SW 1271 (cell line): ENCODE measurements around the gene MAVS.
A peak's percentile ranks its signal among the peaks of the same experiment; 100 is the strongest.
"Not testable (repeated sequence)": the region's sequence is repeated elsewhere in the genome, so short reads cannot be mapped to it uniquely, and the experiment has no call there.

Experiments used
- DNase-seq, 2 experiments: peaks; one replicate each; lab custom pipeline; 2025; lab: John Stamatoyannopoulos, UW

MAVS gene

DNA sequence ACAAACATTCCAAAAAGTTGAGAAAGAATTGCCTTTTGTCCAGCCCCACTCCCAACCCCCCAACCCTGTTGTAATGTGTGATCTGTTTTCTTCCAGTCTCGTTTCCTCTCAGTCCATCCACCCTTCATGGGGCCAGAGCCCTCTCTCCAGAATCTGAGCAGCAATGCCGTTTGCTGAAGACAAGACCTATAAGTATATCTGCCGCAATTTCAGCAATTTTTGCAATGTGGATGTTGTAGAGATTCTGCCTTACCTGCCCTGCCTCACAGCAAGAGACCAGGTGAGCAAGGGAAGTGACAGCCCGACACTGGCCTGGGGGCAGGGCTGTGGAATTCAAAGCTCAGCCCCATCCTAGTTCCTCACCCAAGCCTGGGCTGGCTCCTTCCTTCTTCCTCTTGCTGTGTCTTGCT is 7.8 kb downstream of the MAVS start:
- DNase-seq, result no peak

DNA sequence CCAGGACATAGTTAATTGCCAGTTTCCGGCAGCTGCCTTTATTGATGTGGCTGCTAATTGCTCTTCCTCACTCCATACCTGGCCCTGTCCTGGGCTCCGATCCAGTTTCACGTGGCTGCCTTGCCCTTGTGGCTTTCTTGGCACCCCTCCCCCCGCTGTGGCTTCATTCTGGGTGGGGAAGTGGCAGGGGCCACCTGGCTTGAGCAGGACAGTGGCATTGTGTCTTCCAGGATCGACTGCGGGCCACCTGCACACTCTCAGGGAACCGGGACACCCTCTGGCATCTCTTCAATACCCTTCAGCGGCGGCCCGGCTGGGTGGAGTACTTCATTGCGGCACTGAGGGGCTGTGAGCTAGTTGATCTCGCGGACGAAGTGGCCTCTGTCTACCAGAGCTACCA is 10.8 kb downstream of the MAVS start:
- DNase-seq, result no peak

DNA sequence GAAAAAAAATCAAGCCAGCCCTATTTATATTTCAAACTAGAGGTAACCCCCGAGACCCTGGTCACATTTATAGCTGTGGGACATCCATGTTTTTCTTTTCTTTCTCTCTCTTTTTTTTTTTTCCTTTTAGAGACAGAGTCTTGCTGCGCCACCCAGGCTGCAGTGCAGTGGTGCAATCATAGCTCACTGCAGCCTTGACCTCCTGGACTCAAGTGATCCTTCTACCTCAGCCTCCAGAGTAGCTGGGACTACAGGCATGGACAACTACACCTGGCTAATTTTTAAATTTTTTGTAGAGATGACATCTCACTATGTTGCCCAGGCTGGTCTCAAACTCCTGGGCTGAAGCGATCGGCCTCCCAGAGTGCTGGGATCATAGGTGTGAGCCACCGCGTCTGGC is 12.1 kb downstream of the MAVS start:
- no peak for DNase-seq

DNA sequence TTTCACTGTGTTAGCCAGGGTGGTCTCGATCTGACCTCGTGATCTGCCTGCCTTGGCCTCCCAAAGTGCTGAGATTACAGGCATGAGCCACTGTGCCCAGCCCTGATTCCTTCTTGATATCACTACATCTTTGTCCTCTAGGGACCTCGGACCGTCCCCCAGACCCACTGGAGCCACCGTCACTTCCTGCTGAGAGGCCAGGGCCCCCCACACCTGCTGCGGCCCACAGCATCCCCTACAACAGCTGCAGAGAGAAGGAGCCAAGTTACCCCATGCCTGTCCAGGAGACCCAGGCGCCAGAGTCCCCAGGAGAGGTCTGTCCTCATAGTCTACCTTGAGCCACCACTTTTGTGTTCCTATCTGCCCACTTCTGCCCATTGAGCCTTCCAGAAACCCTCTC is 14.6 kb downstream of the MAVS start:
- DNase-seq, result no peak

DNA sequence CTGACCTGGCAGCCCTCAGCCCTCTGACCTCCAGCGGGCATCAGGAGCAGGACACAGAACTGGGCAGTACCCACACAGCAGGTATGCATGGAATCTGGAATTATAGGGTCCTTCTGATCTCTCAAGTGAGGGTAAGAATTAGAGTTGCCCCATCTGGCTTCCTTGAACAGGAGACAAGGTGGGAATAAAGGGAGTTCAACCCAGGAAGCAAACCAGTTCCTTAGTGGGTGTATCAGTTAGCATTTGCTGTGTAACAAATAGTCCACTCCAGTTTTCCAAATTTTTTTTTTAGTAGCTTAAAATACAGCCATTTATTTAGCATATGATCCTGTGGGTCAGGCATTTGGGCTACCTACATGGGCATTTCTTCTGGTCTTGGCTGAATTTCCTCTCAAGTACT is 15.7 kb downstream of the MAVS start:
- DNase-seq, result no peak

DNA sequence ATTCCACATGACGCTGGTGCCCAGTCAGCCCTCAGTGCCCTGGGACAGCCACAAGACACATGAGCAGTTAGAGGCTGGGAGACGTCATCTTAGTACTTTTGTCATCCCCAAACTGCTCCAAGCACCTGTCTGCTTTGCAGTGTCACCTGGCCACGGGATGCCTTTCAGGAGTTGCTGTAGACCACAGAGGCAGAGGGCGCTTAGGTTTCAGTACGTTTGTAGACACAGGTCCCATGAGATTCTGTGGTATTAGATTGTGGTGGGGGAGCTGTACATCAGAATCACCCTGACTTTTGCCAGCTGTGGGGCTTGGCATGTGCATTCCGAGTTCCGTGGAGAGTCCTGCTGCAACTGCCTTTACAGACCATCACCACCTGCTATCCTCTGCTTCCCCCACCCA is 16.7 kb downstream of the MAVS start:
- no peak for DNase-seq

DNA sequence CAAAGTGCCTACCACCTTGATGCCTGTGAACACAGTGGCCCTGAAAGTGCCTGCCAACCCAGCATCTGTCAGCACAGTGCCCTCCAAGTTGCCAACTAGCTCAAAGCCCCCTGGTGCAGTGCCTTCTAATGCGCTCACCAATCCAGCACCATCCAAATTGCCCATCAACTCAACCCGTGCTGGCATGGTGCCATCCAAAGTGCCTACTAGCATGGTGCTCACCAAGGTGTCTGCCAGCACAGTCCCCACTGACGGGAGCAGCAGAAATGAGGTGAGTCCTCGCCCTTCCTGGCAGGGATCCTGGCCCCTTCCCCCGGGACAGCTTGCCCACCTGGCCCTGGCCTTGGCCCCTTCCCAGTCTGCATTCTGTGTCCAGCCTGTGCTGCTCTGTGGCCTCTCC is 17.9 kb downstream of the MAVS start:
- no peak for DNase-seq

DNA sequence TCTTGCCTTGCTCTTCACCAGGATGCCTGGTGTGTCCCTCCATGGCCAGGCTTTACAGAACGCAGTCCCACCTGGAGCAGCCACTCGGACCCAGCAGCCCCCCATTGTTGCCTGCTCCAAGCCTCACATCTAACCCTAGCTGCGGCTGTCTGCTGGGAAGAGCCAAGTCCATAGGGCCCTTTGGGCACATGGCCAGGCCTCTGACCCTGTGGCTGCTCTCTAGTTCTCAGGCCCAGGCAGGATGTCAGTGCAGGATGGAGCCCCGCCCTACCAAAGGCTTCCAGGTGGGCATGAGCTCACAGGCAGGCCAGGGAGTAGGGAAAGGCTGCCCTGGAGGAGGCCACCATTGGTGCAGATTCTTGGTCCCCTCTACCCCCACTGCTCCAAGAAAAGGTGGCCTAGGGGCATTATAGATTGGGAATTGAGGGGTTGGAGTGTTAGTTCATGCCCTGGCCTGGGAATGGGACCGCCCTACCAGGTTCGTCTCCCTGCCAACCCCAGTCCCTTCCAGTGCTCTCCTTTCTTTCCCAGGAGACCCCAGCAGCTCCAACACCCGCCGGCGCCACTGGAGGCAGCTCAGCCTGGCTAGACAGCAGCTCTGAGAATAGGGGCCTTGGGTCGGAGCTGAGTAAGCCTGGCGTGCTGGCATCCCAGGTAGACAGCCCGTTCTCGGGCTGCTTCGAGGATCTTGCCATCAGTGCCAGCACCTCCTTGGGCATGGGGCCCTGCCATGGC is 18.7 kb downstream of the MAVS start:
- DNase-seq, result no peak

DNA sequence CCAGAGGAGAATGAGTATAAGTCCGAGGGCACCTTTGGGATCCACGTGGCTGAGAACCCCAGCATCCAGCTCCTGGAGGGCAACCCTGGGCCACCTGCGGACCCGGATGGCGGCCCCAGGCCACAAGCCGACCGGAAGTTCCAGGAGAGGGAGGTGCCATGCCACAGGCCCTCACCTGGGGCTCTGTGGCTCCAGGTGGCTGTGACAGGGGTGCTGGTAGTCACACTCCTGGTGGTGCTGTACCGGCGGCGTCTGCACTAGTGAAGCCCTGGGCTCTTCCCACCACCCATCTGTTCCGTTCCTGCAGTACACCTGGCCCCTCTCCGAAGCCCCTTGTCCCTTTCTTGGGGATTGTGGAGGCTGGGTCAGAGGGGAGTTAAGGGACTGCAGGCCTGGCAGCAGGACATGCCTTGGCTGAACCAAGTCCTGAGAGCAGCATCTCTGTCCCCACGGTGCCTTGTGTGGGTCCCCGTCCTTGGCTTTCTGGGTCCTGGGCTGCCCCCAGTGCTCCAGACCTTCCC is 19.3 kb downstream of the MAVS start:
- DNase-seq, result no peak

DNA sequence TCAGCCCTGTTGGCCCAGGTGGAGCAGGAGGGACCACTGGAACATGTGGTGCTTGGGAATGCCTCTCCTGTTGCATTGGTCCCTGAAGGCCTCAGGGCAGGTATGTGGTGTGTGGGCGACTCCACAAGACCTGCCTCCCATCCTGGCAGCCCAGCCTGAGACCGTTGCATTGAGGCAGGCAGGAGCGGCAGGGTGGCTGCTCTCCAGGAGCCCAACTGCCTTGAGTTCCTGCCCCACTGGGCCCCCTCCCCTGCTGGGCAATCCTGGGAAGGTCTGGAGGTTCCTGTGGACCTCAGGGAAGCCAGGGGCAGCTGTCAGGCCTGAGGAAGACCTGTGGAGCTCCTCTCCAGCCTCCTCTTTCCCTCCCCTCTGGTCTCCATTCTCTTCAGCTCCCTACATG is 19.8 kb downstream of the MAVS start:
- DNase-seq, result no peak

DNA sequence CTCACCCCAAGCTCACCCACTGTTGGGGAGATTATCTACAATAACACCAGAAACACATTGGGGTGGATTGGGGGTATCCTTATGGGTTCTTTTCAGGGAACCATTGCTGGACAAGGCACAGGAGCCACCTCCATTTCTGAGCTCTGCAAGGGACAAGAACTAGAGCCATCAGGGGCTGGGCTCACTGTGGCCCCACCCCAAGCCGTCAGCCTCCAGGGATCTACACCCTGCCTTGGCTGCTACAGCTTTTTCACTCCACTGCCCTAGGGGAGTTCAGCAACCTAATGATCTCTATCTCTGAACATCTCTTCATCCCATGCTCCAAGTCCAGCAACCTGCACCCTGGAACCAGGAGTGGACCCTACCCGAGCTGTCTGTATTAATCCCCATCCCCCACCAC is 21.2 kb downstream of the MAVS start:
- no peak for DNase-seq

DNA sequence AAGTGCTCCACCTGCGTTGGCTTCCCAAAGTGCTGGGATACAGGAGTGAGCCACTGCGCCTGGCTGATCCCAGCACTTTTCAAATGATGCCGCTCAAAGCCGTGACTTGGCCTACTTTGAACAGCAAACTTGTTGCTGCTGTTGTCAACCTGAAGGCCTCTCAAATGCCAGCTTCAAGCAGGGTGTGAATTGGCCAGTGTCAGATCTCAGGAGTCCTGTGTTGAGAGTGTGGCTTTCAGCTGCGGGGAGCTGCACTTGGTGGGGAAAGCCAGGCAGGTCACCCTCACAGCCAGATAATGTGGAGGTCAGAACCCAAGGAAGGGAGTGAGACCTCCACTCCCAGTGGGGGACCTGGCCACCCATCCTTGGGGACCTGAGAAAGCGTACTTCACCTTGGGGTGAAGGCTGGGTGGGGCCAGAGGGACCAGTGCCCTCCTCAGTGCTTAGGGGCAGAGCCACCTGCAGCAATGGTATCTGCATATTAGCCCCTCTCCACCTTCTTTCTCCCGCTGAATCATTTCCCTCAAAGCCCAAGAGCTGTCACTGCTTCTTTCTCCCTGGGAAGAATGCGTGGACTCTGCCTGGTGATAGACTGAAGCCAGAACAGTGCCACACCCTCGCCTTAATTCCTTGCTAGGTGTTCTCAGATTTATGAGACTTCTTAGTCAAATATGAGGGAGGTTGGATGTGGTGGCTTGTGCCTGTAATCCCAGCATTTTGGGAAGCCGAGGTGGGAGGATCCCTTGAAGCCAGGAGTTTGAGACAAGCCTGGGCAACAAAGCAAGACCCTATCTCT is 23.4 kb downstream of the MAVS start:
- no peak for DNase-seq

DNA sequence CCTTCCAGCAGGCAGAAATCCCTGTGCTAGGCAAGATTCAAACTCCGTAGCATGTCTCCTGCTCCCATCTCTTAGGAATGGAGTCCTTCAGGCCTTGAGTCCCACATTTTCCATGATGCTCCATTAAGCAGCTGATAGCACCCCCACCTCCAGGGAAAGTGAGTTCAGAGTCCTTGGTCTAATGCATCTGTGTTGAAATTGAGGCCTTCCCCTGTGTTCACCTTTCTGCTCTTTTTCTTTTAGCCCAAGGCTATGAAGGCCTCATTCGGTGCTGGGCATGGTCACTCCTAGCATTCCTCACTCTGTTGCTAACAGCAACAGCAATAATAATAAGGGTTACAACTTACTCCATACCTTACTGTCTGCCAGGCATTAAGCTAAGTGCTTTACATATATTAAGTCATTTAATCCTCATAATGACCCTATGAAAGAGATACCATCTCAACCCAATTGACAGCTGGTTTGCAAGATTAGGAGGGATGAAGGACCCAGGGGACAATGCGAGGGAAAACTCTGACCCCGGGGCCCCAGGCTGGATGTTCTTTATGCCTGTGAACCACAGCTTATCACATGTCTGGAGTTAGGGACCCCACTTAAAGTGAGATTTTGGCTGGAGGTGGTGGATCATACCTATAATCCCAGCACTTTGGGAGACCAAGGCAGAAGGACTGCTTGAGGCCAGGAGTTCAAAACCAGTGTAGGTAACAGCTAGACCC is 25.1 kb downstream of the MAVS start:
- peak in 1 of 2 experiments; percentile 38 for DNase-seq

DNA sequence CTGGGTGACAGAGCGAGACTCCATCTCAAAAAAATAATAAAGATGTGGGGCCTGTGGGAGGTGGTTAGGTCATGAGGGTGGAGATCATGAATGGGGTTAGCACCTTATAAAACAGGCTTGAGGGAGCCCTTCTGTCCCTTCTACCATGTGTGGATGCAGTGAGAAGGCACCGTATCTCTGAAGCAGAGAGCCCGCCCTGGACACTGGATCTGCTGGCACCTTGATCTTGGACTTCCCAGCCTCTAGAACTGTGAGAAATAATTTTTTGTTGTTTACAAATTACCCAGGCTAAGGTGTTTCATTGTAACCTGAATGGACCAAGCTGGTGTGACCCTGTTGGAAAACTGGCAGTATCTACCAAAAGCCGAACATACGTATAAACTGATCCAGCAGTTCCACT is 26.9 kb downstream of the MAVS start:
- DNase-seq, result no peak

DNA sequence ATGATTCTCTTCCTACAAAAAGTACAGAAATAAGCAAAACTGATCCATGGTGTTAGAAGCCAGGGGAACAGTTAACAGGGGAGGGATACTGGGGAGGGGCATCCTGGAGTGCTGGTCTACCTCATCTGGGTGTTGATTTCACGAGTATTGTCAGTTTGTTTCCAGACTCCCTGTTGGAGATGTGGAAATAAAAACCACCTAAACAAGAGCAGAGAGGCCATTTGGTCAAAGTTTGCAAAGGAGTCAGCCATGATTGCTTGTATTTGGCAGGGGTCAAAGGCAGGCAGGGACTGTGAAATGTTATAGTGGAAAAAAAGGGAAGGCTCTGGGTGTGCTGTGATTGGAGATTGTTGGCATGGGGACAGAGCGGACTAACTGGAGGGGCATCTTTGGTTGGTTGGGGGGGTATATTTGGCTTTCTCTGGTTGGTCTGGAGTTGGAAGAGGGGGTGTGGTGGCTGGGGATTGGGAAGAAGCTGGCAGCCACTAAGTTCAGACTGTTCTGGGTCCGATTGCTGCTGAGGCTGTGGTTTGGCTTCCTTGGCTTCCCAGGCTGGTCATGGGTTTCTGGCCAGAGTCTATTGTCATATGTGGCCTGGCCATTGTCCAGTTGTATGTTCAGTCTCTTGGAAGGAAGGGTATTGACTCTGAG is 27.7 kb downstream of the MAVS start:
- no peak for DNase-seq

DNA sequence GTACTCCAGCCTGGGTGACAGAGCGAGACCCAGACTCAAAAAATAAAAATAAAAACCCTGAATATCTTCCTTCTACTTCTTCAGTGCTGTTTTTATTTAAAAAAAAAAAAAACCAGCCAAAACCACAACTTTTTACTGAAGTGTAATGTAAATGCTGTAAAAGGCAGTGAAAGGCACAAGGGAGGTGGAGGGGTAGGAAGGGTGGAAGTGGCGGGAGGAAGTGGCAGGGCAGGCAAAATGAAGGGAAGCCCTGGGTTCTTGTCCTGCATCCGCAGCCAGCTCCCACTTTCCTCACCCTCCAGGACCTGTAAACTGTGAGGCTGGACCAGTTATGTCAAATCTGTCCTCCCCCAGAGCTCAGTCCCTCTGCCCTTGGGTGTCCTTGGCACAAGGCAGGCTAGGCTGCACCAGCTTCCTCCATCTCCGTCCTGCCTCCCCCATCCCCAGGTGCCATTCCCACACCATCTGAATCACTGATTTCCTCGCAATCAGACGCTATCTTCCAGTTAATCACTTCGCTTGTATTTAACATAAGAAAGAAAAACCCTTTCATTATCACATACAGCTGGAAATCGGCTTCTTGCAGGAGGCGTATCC is 28.8 kb downstream of the MAVS start:
- DNase-seq, result no peak

DNA sequence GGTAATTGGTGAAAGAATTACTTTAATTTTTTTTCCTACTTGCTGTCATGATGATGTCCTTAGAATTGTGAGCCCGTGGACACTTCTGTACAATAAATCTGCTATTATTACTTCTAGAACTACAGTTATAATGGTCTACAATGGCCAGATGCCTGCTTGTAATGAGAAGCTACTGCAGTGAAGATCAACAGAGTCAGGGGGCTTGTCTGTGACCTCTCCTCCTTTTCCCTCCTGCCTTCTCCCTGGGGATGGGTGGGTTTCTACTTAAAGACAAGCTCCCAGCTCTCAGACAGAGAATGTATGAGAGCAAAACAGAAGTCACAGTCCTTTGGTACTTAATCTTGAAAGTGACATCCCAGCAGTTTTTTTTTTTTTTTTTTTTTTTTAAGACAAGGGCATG is 29.4 kb downstream of the MAVS start:
- DNase-seq, result no peak

DNA sequence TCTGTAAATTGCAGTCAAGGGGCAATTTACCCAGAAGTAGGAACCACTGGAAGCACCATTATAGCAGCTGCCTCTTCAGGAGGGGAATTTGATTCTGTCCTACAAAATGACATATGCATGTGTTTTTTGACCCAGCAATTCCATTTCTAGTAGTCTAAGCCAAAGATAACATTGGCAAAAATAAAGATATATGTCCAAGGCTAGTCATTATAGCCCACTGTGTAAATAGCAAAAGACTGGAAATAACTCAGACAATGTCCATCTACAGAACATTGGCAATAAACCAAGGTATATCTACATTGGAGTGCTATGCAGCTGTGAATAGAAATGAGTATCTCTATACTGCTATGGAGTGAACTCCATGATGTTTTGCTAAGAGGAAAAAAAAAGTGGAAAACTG is 30.0 kb downstream of the MAVS start:
- DNase-seq, result no peak

DNA sequence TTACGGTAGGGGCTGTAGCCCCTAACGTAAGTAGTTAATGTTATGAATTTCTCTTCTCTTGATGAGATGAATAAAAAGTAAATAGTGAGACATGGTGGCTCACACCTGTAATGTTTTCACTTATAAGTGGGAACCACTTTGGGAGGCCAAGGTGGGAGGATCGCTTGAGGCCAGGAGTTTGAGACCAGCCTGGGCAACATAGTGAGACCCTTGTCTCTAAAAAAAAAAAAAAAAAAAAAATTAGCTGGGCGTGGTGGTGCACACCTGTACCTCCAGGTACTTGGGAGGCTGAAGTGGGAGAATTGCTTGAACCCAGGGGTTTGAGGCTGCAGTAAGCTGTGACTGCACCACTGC is 32.3 kb downstream of the MAVS start:
- DNase-seq, result not testable (repeated sequence)

DNA sequence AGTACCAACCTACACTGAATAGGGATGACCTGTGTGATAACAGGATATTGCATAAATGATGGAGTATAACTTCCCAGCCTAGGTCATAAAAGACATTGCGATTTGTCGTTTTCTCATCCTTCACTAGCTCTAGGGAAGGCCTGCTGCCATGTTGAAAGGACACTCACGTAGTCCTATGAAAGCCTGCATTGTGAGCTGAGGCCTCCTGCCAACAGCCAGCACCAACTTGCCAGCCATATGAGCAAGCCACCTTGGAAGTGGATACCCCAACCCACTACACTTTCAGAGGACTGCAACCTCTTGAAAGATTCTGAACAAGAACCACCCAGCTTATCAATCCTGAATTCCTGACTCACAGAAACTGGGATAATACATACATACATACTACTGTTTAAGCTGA is 39.1 kb downstream of the MAVS start:
- no peak for DNase-seq

DNA sequence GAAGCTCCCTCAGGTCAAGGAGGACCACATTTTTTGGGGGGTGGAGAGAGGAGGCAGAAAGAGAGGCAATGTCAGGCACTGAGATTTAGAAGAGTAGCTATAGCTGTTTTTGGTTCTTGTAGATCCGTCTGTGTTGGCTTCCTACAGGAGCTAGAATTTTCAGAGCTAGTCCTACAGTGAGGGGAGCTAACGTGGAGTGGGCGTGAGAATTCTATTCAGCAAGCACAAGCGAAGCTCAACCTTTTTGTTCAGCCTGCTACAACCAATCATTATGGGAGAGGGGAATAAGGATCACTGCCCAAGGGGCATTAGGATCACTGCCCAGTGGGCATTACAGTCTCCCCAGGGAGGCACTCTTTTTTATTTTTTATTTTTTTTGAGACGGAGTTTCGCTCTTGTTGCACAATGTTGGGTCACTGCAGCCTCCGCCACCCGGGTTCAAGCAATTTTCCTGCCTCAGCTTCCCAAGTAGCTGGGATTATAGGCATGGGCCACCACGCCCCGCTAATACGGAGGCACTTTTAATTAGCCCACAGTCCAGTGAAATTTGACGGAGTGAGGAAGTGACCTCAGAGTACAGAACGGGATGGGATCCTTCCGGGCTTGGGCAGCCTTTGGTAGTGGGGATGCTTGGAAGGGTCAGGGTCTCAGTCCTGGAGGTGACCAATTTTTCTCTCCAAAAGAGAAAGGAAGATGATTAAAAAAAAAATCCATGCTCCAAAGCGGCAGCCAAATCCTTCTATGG is 41.4 kb downstream of the MAVS start:
- peak in 1 of 2 experiments; percentile 58 for DNase-seq
